Measurements from ENCODE around the gene ZNF513. TPM values are rescaled to one million over a fixed set of nuclear protein-coding genes. Genes with fewer than 3 reads are reported as not detected.

Gene ZNF513
- total and polyA plus RNA-seq, 2 donors (not counting 1 experiment from before 2014, with no cell fraction given) = 29.0 to 36.8 TPM

DNA sequence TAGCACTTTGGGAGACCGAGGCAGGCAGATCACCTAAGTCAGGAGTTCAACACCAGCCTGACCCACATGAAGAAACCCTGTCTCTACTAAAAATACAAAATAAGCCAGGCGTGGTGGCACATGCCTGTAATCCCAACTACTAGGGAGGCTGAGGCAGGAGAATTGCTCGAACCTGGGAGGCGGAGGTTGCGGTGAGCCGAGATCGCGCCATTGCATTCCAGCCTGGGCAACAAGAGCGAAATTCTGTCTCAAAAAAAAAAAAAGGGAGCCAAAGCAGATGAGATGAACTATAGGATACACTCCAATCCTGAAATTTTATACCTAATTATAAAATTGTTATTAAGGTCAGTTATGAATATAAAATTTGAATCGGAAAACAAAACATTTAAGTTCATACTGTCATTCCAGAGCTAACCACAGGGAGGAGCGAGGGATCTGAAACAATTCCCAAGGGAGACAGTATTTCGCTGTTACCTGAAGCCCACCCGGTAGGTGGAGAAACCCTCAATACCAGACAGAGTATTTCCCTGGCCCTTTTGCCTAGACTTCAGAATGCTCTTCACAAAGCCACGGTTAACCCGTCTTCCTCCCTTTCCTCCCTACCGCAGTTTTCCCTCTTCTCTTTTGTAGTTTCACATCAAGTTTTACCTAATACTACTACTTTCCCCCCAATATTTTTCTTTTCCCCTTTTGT, 27.4 kb upstream of the ZNF513 start:
- TF ChIP-seq EZH2 (IDR thresholded peaks at IDR 0.05; ENCODE audit: borderline replicate concordance, insufficient read depth, low read depth, low read length, poor library complexity, severe bottlenecking) = no peak
- TF ChIP-seq, protein P1, sequence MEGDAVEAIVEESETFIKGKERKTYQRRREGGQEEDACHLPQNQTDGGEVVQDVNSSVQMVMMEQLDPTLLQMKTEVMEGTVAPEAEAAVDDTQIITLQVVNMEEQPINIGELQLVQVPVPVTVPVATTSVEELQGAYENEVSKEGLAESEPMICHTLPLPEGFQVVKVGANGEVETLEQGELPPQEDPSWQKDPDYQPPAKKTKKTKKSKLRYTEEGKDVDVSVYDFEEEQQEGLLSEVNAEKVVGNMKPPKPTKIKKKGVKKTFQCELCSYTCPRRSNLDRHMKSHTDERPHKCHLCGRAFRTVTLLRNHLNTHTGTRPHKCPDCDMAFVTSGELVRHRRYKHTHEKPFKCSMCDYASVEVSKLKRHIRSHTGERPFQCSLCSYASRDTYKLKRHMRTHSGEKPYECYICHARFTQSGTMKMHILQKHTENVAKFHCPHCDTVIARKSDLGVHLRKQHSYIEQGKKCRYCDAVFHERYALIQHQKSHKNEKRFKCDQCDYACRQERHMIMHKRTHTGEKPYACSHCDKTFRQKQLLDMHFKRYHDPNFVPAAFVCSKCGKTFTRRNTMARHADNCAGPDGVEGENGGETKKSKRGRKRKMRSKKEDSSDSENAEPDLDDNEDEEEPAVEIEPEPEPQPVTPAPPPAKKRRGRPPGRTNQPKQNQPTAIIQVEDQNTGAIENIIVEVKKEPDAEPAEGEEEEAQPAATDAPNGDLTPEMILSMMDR (IDR thresholded peaks at IDR 0.05) = no peak
- WGBS (ENCODE audit: insufficient coverage) = 8% methylated on average over 6 of the region's 16 CpGs
- H3K9ac ChIP-seq (ENCODE audit: low read length) = peak overlapping the region; percentile 97
- Mint-ChIP-seq H3K4me3 (peak overlapping the region; percentile 87), H3K27ac (peak overlapping the region; percentile 61), H3K27me3 (peaks cover 12% of the 10 kb centered on the region), H3K4me1 (peaks cover 26% of the 10 kb centered on the region), H3K9me3 (ENCODE audit: insufficient read depth) (no peaks in the 10 kb centered on the region)
- H3K27ac ChIP-seq (ENCODE audit: low read length in 2 of 2) = peak overlapping the region in 1 of 2 donors; percentile 77
- no peak for ATAC-seq (ENCODE audit: low read depth)
- H3K4me2 ChIP-seq (replicated peaks; ENCODE audit: low read depth, low read length, poor library complexity, severe bottlenecking) = peak overlapping the region; percentile 78
- H3K27me3 ChIP-seq (replicated peaks in 1 of 4; ENCODE audit: control extremely low read depth in 1 of 4, control insufficient read depth in 3 of 4, insufficient read depth in 4 of 4, low read length in 3 of 4) = no peaks in the 10 kb centered on the region
- intact Hi-C loops (cut with micrococcal nuclease) = loop anchor here (10.0 kb wide), 1 partner anchor 193 kb away; the partner anchor contains the start of genes ATRAID, CAD and SLC5A6
- H3K9me3 ChIP-seq (ENCODE audit: control extremely low read depth in 1 of 3, control insufficient read depth in 2 of 3, insufficient read depth in 1 of 3, low read length in 2 of 3) = no peaks in the 10 kb centered on the region
- peaks cover 22% of the 10 kb centered on the region for H4K20me1 ChIP-seq (ENCODE audit: control insufficient read depth, insufficient read depth, low read length, poor library complexity, severe bottlenecking)
- CTCF ChIA-PET = interaction anchor here (0.6 kb wide), 1 partner anchor 22 kb away, joined by 3 read pairs; no protein-coding TSS in a partner anchor
- H3K4me1 ChIP-seq (ENCODE audit: control insufficient read depth in 2 of 2, insufficient read depth in 2 of 2, low read length in 2 of 2) = peaks cover 15 to 22% of the 10 kb centered on the region in 2 donors
- H3K79me2 ChIP-seq (ENCODE audit: control insufficient read depth, insufficient read depth, low read length) = peaks cover 68% of the 10 kb centered on the region
- DNase-seq = peak; percentile 52
- H3K4me3 ChIP-seq (ENCODE audit: control extremely low read depth in 1 of 5, extremely low read depth in 1 of 5, insufficient read depth in 1 of 5, low read depth in 2 of 5, low read length in 4 of 5) = peak overlapping the region in 2 of 5 experiments; percentile 95
- H3K36me3 ChIP-seq (replicated peaks in 1 of 2; ENCODE audit: control extremely low read depth in 1 of 2, control insufficient read depth in 1 of 2, extremely low read depth in 1 of 2, insufficient read depth in 2 of 2, low read length in 1 of 2) = peaks cover 0 to 7% of the 10 kb centered on the region in 2 experiments
- POLR2A ChIA-PET = interaction anchor here (0.6 to 0.7 kb wide), 2 partner anchors 17 to 27 kb away, joined by 3 to 5 read pairs; no protein-coding TSS in a partner anchor
- no peak overlapping the region for H2AFZ ChIP-seq (ENCODE audit: insufficient read depth, low read depth, low read length, poor library complexity, severe bottlenecking)
